Astrocyte of the cerebellum (primary cell): Measurements from ENCODE around the gene CXCL16.

Source experiments
- DNase-seq: peaks from one replicate; pipeline ENCODE4 v3.0.0-alpha.2; 2011; ENCODE audit warnings: low read depth
- H3K4me3 ChIP-seq: 2 replicates; pipeline ENCODE4 v1.5.1; 2011; ENCODE audit warnings: mild to moderate bottlenecking, low read depth, low read length, moderate library complexity
- in situ Hi-C: cut with HindIII; loops from 2 replicates; pipeline ENCODE4 v1.10.0; 2017; ENCODE audit warnings: low sequenced_read_pairs
- TF ChIP-seq, protein P1 (sequence below): IDR thresholded peaks from 2 replicates; pipeline ENCODE4 v1.5.1; 2012; ENCODE audit warnings: low read length, low read depth, moderate library complexity, mild to moderate bottlenecking; ENCODE audit errors: missing control alignments

CXCL16 gene

DNA sequence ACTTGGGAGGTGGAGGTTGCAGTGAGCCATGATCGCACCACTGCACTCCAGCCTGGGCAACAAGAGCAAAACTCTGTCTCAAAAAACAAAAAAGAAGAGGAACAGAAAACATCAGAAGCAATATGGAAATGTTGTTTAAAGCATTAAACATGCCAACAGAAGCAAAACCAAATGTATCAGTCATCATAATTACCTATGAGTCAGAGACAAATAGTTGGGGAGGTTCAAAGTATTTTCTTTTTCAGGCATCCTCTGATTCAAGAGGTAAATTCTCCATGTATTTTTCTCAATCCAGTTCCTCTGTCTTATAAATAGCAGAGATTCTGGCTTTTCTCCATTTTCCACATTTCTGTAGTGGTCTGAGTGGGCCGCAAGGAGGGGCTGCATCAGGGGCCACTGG is 29.9 kb upstream of the CXCL16 start:
- in situ Hi-C loops: no loop called here
- DNase-seq: no peak
- no peak overlapping the region for H3K4me3 ChIP-seq
- TF ChIP-seq, protein P1, sequence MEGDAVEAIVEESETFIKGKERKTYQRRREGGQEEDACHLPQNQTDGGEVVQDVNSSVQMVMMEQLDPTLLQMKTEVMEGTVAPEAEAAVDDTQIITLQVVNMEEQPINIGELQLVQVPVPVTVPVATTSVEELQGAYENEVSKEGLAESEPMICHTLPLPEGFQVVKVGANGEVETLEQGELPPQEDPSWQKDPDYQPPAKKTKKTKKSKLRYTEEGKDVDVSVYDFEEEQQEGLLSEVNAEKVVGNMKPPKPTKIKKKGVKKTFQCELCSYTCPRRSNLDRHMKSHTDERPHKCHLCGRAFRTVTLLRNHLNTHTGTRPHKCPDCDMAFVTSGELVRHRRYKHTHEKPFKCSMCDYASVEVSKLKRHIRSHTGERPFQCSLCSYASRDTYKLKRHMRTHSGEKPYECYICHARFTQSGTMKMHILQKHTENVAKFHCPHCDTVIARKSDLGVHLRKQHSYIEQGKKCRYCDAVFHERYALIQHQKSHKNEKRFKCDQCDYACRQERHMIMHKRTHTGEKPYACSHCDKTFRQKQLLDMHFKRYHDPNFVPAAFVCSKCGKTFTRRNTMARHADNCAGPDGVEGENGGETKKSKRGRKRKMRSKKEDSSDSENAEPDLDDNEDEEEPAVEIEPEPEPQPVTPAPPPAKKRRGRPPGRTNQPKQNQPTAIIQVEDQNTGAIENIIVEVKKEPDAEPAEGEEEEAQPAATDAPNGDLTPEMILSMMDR: no peak

DNA sequence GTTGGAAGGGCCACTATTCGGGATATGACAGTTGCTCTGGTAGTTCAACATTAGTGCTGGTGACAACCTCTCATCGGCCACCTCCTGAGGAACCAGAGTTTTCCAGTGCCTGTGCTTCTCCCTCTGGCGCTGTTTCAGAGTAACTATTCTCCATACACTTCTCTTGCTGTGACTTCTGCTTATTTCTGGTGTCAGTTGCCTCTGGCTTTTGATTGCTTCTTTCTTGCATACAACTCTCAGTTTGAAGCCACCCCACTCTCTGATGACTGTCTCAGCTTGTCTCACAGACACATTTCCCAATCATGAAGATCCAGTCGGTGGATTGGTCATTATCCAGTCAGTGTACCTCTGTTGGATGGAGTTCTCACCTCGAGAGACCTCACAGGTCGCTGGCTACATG is 28.6 kb upstream of the CXCL16 start:
- no peak for DNase-seq
- no peak overlapping the region for H3K4me3 ChIP-seq
- TF ChIP-seq, protein P1: no peak
- in situ Hi-C loops: no loop called here

- TF ChIP-seq, protein P1: no peak
- in situ Hi-C loops: no loop called here
- H3K4me3 ChIP-seq: no peak overlapping the region
These were observed 27.0 kb upstream of the CXCL16 start for GRCh38 chr17:4766723-4767122.

GRCh38 chr17:4766201-4766600 is 26.5 kb upstream of the CXCL16 start:
- in situ Hi-C loops: no loop called here
- H3K4me3 ChIP-seq: no peak overlapping the region
- DNase-seq: no peak
- TF ChIP-seq, protein P1: no peak

More at GRCh38 chr17:4766723-4767122, 27.0 kb upstream of the CXCL16 start:
- no peak for DNase-seq

- in situ Hi-C loops: no loop called here
- DNase-seq: no peak
- no peak overlapping the region for H3K4me3 ChIP-seq
- TF ChIP-seq, protein P1: no peak
These were observed 24.9 kb upstream of the CXCL16 start for GRCh38 chr17:4764595-4764994.

GRCh38 chr17:4759776-4760236 is 20.1 kb upstream of the CXCL16 start:
- no peak for DNase-seq
- TF ChIP-seq, protein P1: no peak
- in situ Hi-C loops: no loop called here
- no peak overlapping the region for H3K4me3 ChIP-seq

DNA sequence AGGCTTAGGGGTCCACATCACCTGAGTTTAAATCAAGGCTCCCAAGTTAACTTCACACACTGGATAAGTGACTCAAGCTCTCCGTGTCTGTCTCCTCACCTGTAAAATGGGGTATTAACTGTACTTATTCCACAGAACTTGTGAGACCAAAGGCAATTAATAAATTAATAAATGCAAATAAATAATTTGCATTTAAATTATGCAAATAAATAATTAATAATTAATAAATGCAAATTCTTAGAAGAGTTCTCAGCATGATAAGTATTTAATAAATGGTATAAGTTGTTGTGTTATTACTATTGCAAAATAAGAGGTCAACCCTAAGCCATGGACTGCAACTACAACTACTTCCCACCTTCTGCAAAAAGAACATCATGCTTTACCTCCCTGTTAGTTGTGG is 13.7 kb upstream of the CXCL16 start:
- DNase-seq: no peak
- TF ChIP-seq, protein P1: no peak
- in situ Hi-C loops: no loop called here
- H3K4me3 ChIP-seq: no peak overlapping the region
